Mucosa of rectum (tissue), 2 donors: ENCODE measurements around the gene CCDC78.

Experiments
- H3K27ac ChIP-seq, 2 donors: one replicate each; pipeline ENCODE4 v1.7.0; 2013; ENCODE audit warnings: inconsistent platforms in 2 of 2, low read depth in 2 of 2, low read length in 2 of 2
- H3K27me3 ChIP-seq, 2 donors: one replicate each; pipeline ENCODE4 v1.7.0; 2013; ENCODE audit warnings: low read length in 2 of 2; ENCODE audit not compliant: control insufficient read depth in 2 of 2, insufficient read depth in 2 of 2
- H3K36me3 ChIP-seq, 2 donors: one replicate each; pipeline ENCODE4 v1.7.0; 2013; ENCODE audit warnings: low read length in 2 of 2; ENCODE audit not compliant: control insufficient read depth in 2 of 2, insufficient read depth in 2 of 2
- H3K4me1 ChIP-seq, 2 donors: one replicate each; pipeline ENCODE4 v1.7.0; 2013; ENCODE audit warnings: low read length in 2 of 2, mild to moderate bottlenecking in 1 of 2; ENCODE audit not compliant: control insufficient read depth in 2 of 2, insufficient read depth in 2 of 2
- H3K4me3 ChIP-seq, 2 donors: one replicate each; pipeline ENCODE4 v1.7.0; 2013; ENCODE audit warnings: low read length in 2 of 2
- H3K9ac ChIP-seq, 2 donors: one replicate each; pipeline ENCODE4 v1.7.0; 2013; ENCODE audit warnings: low read length in 2 of 2, low read depth in 1 of 2, mild to moderate bottlenecking in 1 of 2
- H3K9me3 ChIP-seq, 2 donors: one replicate each; pipeline ENCODE4 v1.7.0; 2013; ENCODE audit warnings: low read length in 2 of 2; ENCODE audit not compliant: control insufficient read depth in 2 of 2
- donor health status: healthy.
- donor health status: Normal muscosa, but diverticular disease.

The CCDC78 gene

GRCh38 chr16:726438-727290 lies at the start of gene CCDC78, which contains the start of gene HAGHL:
Gene CCDC78, minus strand, starts transcription at chr16:726443. Its CDS starts 76 bp downstream, at chr16:726367.
Gene HAGHL, plus strand, starts transcription at chr16:727106. Its CDS starts 404 bp downstream, at chr16:727510.
- H3K9me3 ChIP-seq = no peaks in the 10 kb centered on the region
- H3K27me3 ChIP-seq = peaks cover 9 to 22% of the 10 kb centered on the region in 2 donors
- H3K27ac ChIP-seq = no peak within 1 kb of the TSS
- H3K9ac ChIP-seq = peak within 1 kb of the TSS in 1 of 2 donors; percentile 32
- peak within 1 kb of the TSS; percentile 52 to 66 for H3K4me3 ChIP-seq
- H3K36me3 ChIP-seq = peaks cover 2 to 6% of the 10 kb centered on the region in 2 donors
- H3K4me1 ChIP-seq = peaks cover 13 to 22% of the 10 kb centered on the region in 2 donors

GRCh38 chr16:775236-775796 lies 49.1 kb upstream of the CCDC78 start:
- Histone ChIP-seq H3K36me3 (no peaks in the 10 kb centered on the region), H3K9me3 (no peaks in the 10 kb centered on the region), H3K27me3 (peaks cover 4 to 12% of the 10 kb centered on the region in 2 donors), H3K9ac (no peak overlapping the region), H3K4me3 (no peak overlapping the region), H3K27ac (no peak overlapping the region), H3K4me1 (no peaks in the 10 kb centered on the region)

- H3K9me3 ChIP-seq = no peaks in the 10 kb centered on the region
- no peaks in the 10 kb centered on the region for H3K36me3 ChIP-seq
- no peak overlapping the region for H3K9ac ChIP-seq
- H3K4me1 ChIP-seq = no peaks in the 10 kb centered on the region
- peaks cover 3 to 11% of the 10 kb centered on the region in 2 donors for H3K27me3 ChIP-seq
- no peak overlapping the region for H3K27ac ChIP-seq
- no peak overlapping the region for H3K4me3 ChIP-seq
Observed at GRCh38 chr16:774086-775001, 48.1 kb upstream of the CCDC78 start.

- Histone ChIP-seq H3K27me3 (peaks cover 3 to 4% of the 10 kb centered on the region in 2 donors), H3K4me1 (no peaks in the 10 kb centered on the region), H3K36me3 (no peaks in the 10 kb centered on the region), H3K9me3 (no peaks in the 10 kb centered on the region), H3K4me3 (no peak overlapping the region), H3K9ac (no peak overlapping the region), H3K27ac (no peak overlapping the region)
Observed at GRCh38 chr16:772959-773358, 46.7 kb upstream of the CCDC78 start.

- peaks cover 0 to 4% of the 10 kb centered on the region in 2 donors for H3K27me3 ChIP-seq
- no peaks in the 10 kb centered on the region for H3K4me1 ChIP-seq
- no peaks in the 10 kb centered on the region for H3K36me3 ChIP-seq
- no peak overlapping the region for H3K9ac ChIP-seq
- H3K9me3 ChIP-seq = no peaks in the 10 kb centered on the region
- no peak overlapping the region for H3K4me3 ChIP-seq
- H3K27ac ChIP-seq = no peak overlapping the region
Observed at GRCh38 chr16:770411-770810, 44.2 kb upstream of the CCDC78 start.

- no peak overlapping the region for H3K4me3 ChIP-seq
- H3K4me1 ChIP-seq = no peaks in the 10 kb centered on the region
- no peaks in the 10 kb centered on the region for H3K9me3 ChIP-seq
- H3K36me3 ChIP-seq = no peaks in the 10 kb centered on the region
- no peak overlapping the region for H3K27ac ChIP-seq
- peaks cover 0 to 4% of the 10 kb centered on the region in 2 donors for H3K27me3 ChIP-seq
- H3K9ac ChIP-seq = no peak overlapping the region
Observed at GRCh38 chr16:769934-770333, 43.7 kb upstream of the CCDC78 start.

- Histone ChIP-seq H3K27ac (no peak overlapping the region), H3K9me3 (no peaks in the 10 kb centered on the region), H3K9ac (no peak overlapping the region), H3K4me3 (no peak overlapping the region), H3K27me3 (peaks cover 0 to 4% of the 10 kb centered on the region in 2 donors), H3K4me1 (no peaks in the 10 kb centered on the region), H3K36me3 (no peaks in the 10 kb centered on the region)
Observed at GRCh38 chr16:769184-769784, 43.0 kb upstream of the CCDC78 start.

- Histone ChIP-seq H3K27ac (no peak overlapping the region), H3K9ac (no peak overlapping the region), H3K27me3 (peaks cover 0 to 4% of the 10 kb centered on the region in 2 donors), H3K4me1 (no peaks in the 10 kb centered on the region), H3K9me3 (no peaks in the 10 kb centered on the region), H3K36me3 (no peaks in the 10 kb centered on the region), H3K4me3 (no peak overlapping the region)
Observed at GRCh38 chr16:768428-768827, 42.2 kb upstream of the CCDC78 start.

GRCh38 chr16:767743-768235 lies 41.5 kb upstream of the CCDC78 start:
- Histone ChIP-seq H3K27ac (no peak overlapping the region), H3K4me3 (no peak overlapping the region), H3K4me1 (no peaks in the 10 kb centered on the region), H3K27me3 (peaks cover 0 to 4% of the 10 kb centered on the region in 2 donors), H3K36me3 (no peaks in the 10 kb centered on the region), H3K9ac (no peak overlapping the region), H3K9me3 (no peaks in the 10 kb centered on the region)
